Stimulated activated CD8-positive, alpha-beta memory T cell treated with anti-CD3 and anti-CD28 coated beads, Interleukin-2, amount 100 ng/mL, for 48 hours (primary cell): ENCODE data around the gene RUNX1.
A peak's percentile ranks its signal among the peaks of the same experiment; 100 is the strongest.

Experiments used
- DNase-seq, 2 donors: peaks; one replicate each; pipeline ENCODE4 v3.0.0-alpha.2; 2020; ENCODE audit warnings: low read depth in 2 of 2

RUNX1 gene

GRCh38 chr21:35036465-35037383 is 12.4 kb downstream of the RUNX1 start:
- no peak for DNase-seq

- DNase-seq = no peak
Observed at GRCh38 chr21:35035581-35035980, 13.5 kb downstream of the RUNX1 start.

GRCh38 chr21:35035116-35035515 is 14.0 kb downstream of the RUNX1 start:
- no peak for DNase-seq

GRCh38 chr21:35034203-35034926 is 14.7 kb downstream of the RUNX1 start:
- DNase-seq = no peak

- DNase-seq = no peak
Observed at GRCh38 chr21:35032474-35033263, 16.4 kb downstream of the RUNX1 start.

GRCh38 chr21:35028451-35028978 is 20.6 kb downstream of the RUNX1 start:
- DNase-seq = no peak

- DNase-seq = no peak
Observed at GRCh38 chr21:35027563-35028450, 21.3 kb downstream of the RUNX1 start.

- DNase-seq = peak; percentile 68 to 76
Observed at GRCh38 chr21:35026617-35027562, 22.2 kb downstream of the RUNX1 start.

- no peak for DNase-seq
Observed at GRCh38 chr21:35026153-35026500, 23.0 kb downstream of the RUNX1 start.

GRCh38 chr21:35025206-35026152 is 23.6 kb downstream of the RUNX1 start:
- DNase-seq = no peak

GRCh38 chr21:35024513-35024912 is 24.6 kb downstream of the RUNX1 start:
- DNase-seq = no peak

GRCh38 chr21:35024071-35024420 is 25.1 kb downstream of the RUNX1 start:
- no peak for DNase-seq

GRCh38 chr21:35023396-35024070 is 25.6 kb downstream of the RUNX1 start:
- no peak for DNase-seq

GRCh38 chr21:35021546-35021945 is 27.6 kb downstream of the RUNX1 start:
- no peak for DNase-seq

- no peak for DNase-seq
Observed at GRCh38 chr21:35020902-35021301, 28.2 kb downstream of the RUNX1 start.

- peak in 1 of 2 donors; percentile 33 for DNase-seq
Observed at GRCh38 chr21:35020436-35020835, 28.7 kb downstream of the RUNX1 start.

- DNase-seq = no peak
Observed at GRCh38 chr21:35019631-35020032, 29.5 kb downstream of the RUNX1 start.

- no peak for DNase-seq
Observed at GRCh38 chr21:35017256-35017655, 31.8 kb downstream of the RUNX1 start.
